ENCODE results near the gene RALGAPB.

RALGAPB gene

GRCh38 chr20:38620441-38620840 is 147.8 kb downstream of the RALGAPB start:
- no peaks in the 10 kb centered on the region for H3K36me3 ChIP-seq (ENCODE audit: low read length)
- no peaks in the 10 kb centered on the region for H4K20me1 ChIP-seq (ENCODE audit: low read depth, low read length)
- H3K9ac ChIP-seq (ENCODE audit: low read length), result no peak overlapping the region
- no peaks in the 10 kb centered on the region for H3K9me2 ChIP-seq (replicated peaks; ENCODE audit: insufficient read depth, low read length)
- H3F3A ChIP-seq (ENCODE audit: insufficient read depth), result no peaks in the 10 kb centered on the region
- no peak overlapping the region for H2AFZ ChIP-seq (ENCODE audit: low read depth, low read length, severe bottlenecking)
- H3K9me3 ChIP-seq (ENCODE audit: insufficient read depth, low read length), result no peaks in the 10 kb centered on the region
- H3K4me3 ChIP-seq (ENCODE audit: insufficient read depth, low read length, poor library complexity, severe bottlenecking), result no peak overlapping the region
- H3K79me2 ChIP-seq (ENCODE audit: insufficient read depth, low read length), result no peaks in the 10 kb centered on the region
- H3K27me3 ChIP-seq (ENCODE audit: low read length), result no peaks in the 10 kb centered on the region
- TF ChIP-seq CTCF (IDR thresholded peaks at IDR 0.05; ENCODE audit: insufficient read depth, low read length, poor library complexity, severe bottlenecking) (no peak), EZH2phosphoT487 (conservative IDR thresholded peaks at IDR 0.05; ENCODE audit: low read length) (no peak)
- no peak overlapping the region for H3K4me2 ChIP-seq (ENCODE audit: low read depth, low read length, poor library complexity, severe bottlenecking)
- H3K27ac ChIP-seq (ENCODE audit: low read depth, low read length), result no peak overlapping the region

GRCh38 chr20:38623061-38623460 is 150.4 kb downstream of the RALGAPB start:
- no peaks in the 10 kb centered on the region for H4K20me1 ChIP-seq (ENCODE audit: low read depth, low read length)
- no peaks in the 10 kb centered on the region for H3K36me3 ChIP-seq (ENCODE audit: low read length)
- H3K9me2 ChIP-seq (replicated peaks; ENCODE audit: insufficient read depth, low read length), result no peaks in the 10 kb centered on the region
- H3K4me3 ChIP-seq (ENCODE audit: insufficient read depth, low read length, poor library complexity, severe bottlenecking), result no peak overlapping the region
- H2AFZ ChIP-seq (ENCODE audit: low read depth, low read length, severe bottlenecking), result no peak overlapping the region
- H3F3A ChIP-seq (ENCODE audit: insufficient read depth), result no peaks in the 10 kb centered on the region
- H3K27me3 ChIP-seq (ENCODE audit: low read length), result no peaks in the 10 kb centered on the region
- H3K9me3 ChIP-seq (ENCODE audit: insufficient read depth, low read length), result no peaks in the 10 kb centered on the region
- H3K4me2 ChIP-seq (ENCODE audit: low read depth, low read length, poor library complexity, severe bottlenecking), result no peak overlapping the region
- H3K9ac ChIP-seq (ENCODE audit: low read length), result no peak overlapping the region
- no peak for TF ChIP-seq CTCF (IDR thresholded peaks at IDR 0.05; ENCODE audit: insufficient read depth, low read length, poor library complexity, severe bottlenecking)
- TF ChIP-seq EZH2phosphoT487 (conservative IDR thresholded peaks at IDR 0.05; ENCODE audit: low read length), result no peak
- H3K79me2 ChIP-seq (ENCODE audit: insufficient read depth, low read length), result no peaks in the 10 kb centered on the region
- no peak overlapping the region for H3K27ac ChIP-seq (ENCODE audit: low read depth, low read length)

- H4K20me1 ChIP-seq (ENCODE audit: low read depth, low read length), result no peaks in the 10 kb centered on the region
- no peaks in the 10 kb centered on the region for H3K79me2 ChIP-seq (ENCODE audit: insufficient read depth, low read length)
- H3K27ac ChIP-seq (ENCODE audit: low read depth, low read length), result no peak overlapping the region
- no peak overlapping the region for H3K9ac ChIP-seq (ENCODE audit: low read length)
- H3K9me2 ChIP-seq (replicated peaks; ENCODE audit: insufficient read depth, low read length), result no peaks in the 10 kb centered on the region
- no peaks in the 10 kb centered on the region for H3K27me3 ChIP-seq (ENCODE audit: low read length)
- H3K4me3 ChIP-seq (ENCODE audit: insufficient read depth, low read length, poor library complexity, severe bottlenecking), result no peak overlapping the region
- no peak overlapping the region for H2AFZ ChIP-seq (ENCODE audit: low read depth, low read length, severe bottlenecking)
- no peaks in the 10 kb centered on the region for H3K9me3 ChIP-seq (ENCODE audit: insufficient read depth, low read length)
- no peaks in the 10 kb centered on the region for H3F3A ChIP-seq (ENCODE audit: insufficient read depth)
- H3K36me3 ChIP-seq (ENCODE audit: low read length), result no peaks in the 10 kb centered on the region
- TF ChIP-seq CTCF (IDR thresholded peaks at IDR 0.05; ENCODE audit: insufficient read depth, low read length, poor library complexity, severe bottlenecking), result no peak
- no peak for TF ChIP-seq EZH2phosphoT487 (conservative IDR thresholded peaks at IDR 0.05; ENCODE audit: low read length)
- no peak overlapping the region for H3K4me2 ChIP-seq (ENCODE audit: low read depth, low read length, poor library complexity, severe bottlenecking)
These were observed 151.4 kb downstream of the RALGAPB start for GRCh38 chr20:38624084-38624483.
